HS-27A (cell line): ENCODE results near the gene FBLN2.

Source experiments
- DNase-seq: peaks from one replicate; pipeline ENCODE4 v3.0.0-alpha.2; 2012; ENCODE audit warnings: low read depth, missing footprints

Gene FBLN2

GRCh38 chr3:13567684-13568514 is 19.0 kb downstream of the FBLN2 start:
- no peak for DNase-seq

GRCh38 chr3:13568515-13569028 is 19.6 kb downstream of the FBLN2 start:
- DNase-seq, result no peak

GRCh38 chr3:13569201-13569600 is 20.3 kb downstream of the FBLN2 start:
- no peak for DNase-seq

GRCh38 chr3:13569641-13570390 is 20.9 kb downstream of the FBLN2 start:
- no peak for DNase-seq

GRCh38 chr3:13570391-13571194 is 21.7 kb downstream of the FBLN2 start:
- DNase-seq, result no peak

- no peak for DNase-seq
These were observed 22.3 kb downstream of the FBLN2 start for GRCh38 chr3:13571264-13571663.

GRCh38 chr3:13571831-13572750 is 23.2 kb downstream of the FBLN2 start:
- no peak for DNase-seq

- no peak for DNase-seq
These were observed 24.1 kb downstream of the FBLN2 start for GRCh38 chr3:13572926-13573623.

- no peak for DNase-seq
These were observed 25.3 kb downstream of the FBLN2 start for GRCh38 chr3:13574083-13574797.

- no peak for DNase-seq
These were observed 26.0 kb downstream of the FBLN2 start for GRCh38 chr3:13574798-13575451.

GRCh38 chr3:13575459-13576061 is 26.6 kb downstream of the FBLN2 start:
- DNase-seq, result no peak

GRCh38 chr3:13577181-13578121 is 28.5 kb downstream of the FBLN2 start:
- no peak for DNase-seq

- no peak for DNase-seq
These were observed 29.3 kb downstream of the FBLN2 start for GRCh38 chr3:13578251-13578650.

- peak; percentile 15 for DNase-seq
These were observed 30.1 kb downstream of the FBLN2 start for GRCh38 chr3:13579063-13579462.

- DNase-seq, result no peak
These were observed 31.5 kb downstream of the FBLN2 start for GRCh38 chr3:13580256-13581023.

GRCh38 chr3:13581485-13582365 is 32.8 kb downstream of the FBLN2 start:
- no peak for DNase-seq
